Breast epithelium (tissue), 3 donors: ENCODE results near the gene TCF4.

Experiments used
- POLR2A ChIP-seq: fragments of 450-650 bp; IDR thresholded peaks from one replicate; pipeline ENCODE4 v1.6.1; 2016; ENCODE audit warnings: antibody characterized with exemption, mild to moderate bottlenecking, moderate library complexity
- POLR2AphosphoS5 ChIP-seq, 3 donors: sonication (generic); formaldehyde crosslinking; IDR thresholded peaks; one replicate each; pipeline ENCODE4 v1.6.1; 2017; ENCODE audit warnings: antibody characterized with exemption in 3 of 3
- TF ChIP-seq, protein P1 (sequence below), 3 donors: fragments of 450-650 bp; IDR thresholded peaks; one replicate each; pipeline ENCODE4 v1.5.1; 2016 to 2017; ENCODE audit warnings: antibody characterized with exemption in 3 of 3, mild to moderate bottlenecking in 3 of 3, moderate library complexity in 3 of 3

DNA sequence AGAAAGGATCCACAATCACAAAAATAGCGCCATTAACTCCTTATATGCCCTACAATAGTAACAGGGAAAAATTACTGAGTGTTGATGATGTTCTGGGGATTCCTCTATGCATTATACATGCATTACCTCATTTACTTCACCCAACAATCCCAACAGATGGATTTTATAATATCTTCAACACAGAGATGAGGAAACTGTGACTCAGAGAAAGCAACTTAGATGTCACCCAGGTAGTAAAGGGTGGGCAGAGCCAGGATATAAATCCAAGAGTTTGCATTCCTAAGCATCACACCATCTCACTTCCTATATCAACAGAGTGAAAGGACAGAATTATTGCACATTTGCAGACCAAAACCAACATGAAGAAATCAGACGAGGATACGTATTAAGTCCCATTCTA lies 144.2 kb downstream of the TCF4 start:
- TF ChIP-seq, protein P1, sequence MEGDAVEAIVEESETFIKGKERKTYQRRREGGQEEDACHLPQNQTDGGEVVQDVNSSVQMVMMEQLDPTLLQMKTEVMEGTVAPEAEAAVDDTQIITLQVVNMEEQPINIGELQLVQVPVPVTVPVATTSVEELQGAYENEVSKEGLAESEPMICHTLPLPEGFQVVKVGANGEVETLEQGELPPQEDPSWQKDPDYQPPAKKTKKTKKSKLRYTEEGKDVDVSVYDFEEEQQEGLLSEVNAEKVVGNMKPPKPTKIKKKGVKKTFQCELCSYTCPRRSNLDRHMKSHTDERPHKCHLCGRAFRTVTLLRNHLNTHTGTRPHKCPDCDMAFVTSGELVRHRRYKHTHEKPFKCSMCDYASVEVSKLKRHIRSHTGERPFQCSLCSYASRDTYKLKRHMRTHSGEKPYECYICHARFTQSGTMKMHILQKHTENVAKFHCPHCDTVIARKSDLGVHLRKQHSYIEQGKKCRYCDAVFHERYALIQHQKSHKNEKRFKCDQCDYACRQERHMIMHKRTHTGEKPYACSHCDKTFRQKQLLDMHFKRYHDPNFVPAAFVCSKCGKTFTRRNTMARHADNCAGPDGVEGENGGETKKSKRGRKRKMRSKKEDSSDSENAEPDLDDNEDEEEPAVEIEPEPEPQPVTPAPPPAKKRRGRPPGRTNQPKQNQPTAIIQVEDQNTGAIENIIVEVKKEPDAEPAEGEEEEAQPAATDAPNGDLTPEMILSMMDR (IDR thresholded peaks at IDR 0.05): no peak
- TF ChIP-seq POLR2A: no peak
- no peak for TF ChIP-seq POLR2AphosphoS5 (IDR thresholded peaks at IDR 0.05)
